Epithelial cell of proximal tubule (primary cell): ENCODE results near the gene RBM20. TPM values are rescaled to one million over a fixed set of nuclear protein-coding genes. Genes with fewer than 3 reads are reported as not detected.

ENCODE experiments used
- DNase-seq: peaks from one replicate; pipeline ENCODE4 v3.0.0-alpha.2; 2011; ENCODE audit warnings: low read depth
- H3K4me3 ChIP-seq: 2 replicates; pipeline ENCODE4 v1.5.1; 2011; ENCODE audit warnings: low read depth, mild to moderate bottlenecking, low read length
- CTCF ChIP-seq: conservative IDR thresholded peaks from 2 replicates; pipeline ENCODE4 v1.5.1; 2012; ENCODE audit warnings: low read depth, mild to moderate bottlenecking, low read length
- total RNA-seq: library from RNA; depleted of rRNA; stranded (reverse); fragments of >200 nt; gene quantifications from 2 replicates; pipeline ENCODE4 v1.2.3, GENCODE V29; 2015

Gene RBM20
- total RNA-seq, 1 donor from 2014 or later, result 0.46 TPM

DNA sequence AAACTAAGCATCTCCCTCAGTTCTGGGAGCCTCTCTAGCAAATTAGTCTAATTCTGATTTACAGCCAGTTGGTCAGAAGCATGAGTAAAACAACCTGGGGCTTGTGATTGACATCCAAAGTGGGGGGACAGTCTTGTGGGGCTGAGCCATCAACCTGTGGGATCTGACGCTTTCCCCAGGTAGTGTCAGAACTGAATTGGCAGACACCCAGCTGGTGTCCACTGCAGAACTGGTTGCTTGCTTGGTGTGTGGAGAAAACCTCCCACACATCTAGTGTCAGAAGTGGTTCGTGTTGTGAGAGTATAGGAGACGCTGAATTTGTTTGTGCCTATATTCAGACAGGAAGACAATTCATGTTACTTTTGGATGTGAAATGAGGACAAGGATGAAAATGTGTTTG lies 135.4 kb downstream of the RBM20 start:
- no peak for TF ChIP-seq CTCF
- no peak overlapping the region for H3K4me3 ChIP-seq
- no peak for DNase-seq

GRCh38 chr10:110780704-110781103 lies 136.6 kb downstream of the RBM20 start:
- no peak overlapping the region for H3K4me3 ChIP-seq
- DNase-seq, result no peak
- TF ChIP-seq CTCF, result no peak

- no peak for TF ChIP-seq CTCF
- no peak for DNase-seq
- H3K4me3 ChIP-seq, result no peak overlapping the region
These were observed 137.0 kb downstream of the RBM20 start for GRCh38 chr10:110781139-110781538.

DNA sequence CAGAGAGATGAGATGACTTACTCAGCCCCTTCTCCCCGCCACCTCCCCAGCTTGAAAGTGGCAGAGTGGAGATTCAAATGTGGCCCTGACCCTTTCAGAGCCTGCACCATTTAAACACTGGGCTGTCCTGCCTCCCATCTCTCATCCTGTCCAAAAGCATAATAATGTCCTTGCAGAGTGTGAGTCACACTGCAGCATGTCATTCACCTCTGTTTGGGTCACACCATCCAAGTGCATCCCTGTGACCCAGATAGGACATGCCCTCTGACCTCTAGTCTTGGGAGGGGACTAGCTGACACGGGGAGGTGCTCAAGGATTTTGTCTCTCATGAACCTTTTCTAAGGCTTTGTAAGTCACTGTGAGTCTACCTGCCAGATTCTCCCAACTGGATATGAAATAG lies 138.5 kb downstream of the RBM20 start:
- no peak for DNase-seq
- H3K4me3 ChIP-seq, result no peak overlapping the region

DNA sequence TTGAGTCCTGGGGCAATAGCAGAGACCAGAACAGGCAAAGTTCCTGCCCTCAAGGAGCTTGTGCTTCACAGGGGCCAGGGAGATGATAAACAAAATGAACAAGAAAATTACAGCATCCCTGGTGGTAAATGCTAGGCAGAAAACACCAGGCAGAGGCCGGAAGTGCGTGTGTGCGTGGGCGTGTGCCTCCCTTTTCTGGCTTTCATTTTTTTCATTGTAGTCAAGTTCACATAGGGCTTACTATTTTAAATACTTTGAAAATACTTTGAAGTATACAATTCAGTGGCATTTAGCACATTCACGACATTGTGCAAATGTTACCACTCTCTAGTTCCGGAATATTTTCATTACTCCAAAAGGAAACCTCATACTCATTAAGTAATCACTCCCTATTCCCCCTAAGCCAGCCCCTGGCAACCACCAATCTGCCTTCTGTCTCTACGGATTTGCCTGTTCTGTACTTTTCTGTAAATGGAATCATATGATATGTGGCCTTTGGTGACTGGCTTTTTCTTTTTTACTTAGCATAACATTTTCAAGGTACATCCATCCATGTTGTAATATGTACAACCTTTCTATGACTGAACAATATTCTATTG lies 139.5 kb downstream of the RBM20 start:
- DNase-seq, result no peak
- no peak overlapping the region for H3K4me3 ChIP-seq
- TF ChIP-seq CTCF, result no peak

More for the DNA sequence above, 138.5 kb downstream of the RBM20 start:
- no peak for TF ChIP-seq CTCF

DNA sequence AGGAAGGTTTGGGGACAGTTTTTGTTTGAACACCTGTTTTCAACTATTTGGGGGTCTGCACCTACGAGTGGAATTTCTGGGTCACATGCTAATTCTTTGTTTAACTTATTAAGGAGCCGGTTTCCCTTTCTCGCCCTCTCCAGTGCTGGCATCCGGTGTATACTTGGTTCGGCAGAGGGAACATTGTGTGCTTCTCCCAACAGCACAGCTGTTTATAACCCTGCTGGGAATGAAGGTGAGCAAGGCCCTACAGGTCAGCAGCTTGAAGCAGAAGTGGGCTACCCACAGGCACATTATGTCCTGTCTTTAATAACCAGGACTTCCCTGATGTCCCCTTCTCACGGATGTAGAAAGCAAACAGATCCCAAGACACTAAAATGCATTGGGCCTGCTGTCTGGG lies 140.1 kb downstream of the RBM20 start:
- no peak overlapping the region for H3K4me3 ChIP-seq
- DNase-seq, result no peak
- no peak for TF ChIP-seq CTCF

GRCh38 chr10:110786172-110786571 lies 142.0 kb downstream of the RBM20 start:
- TF ChIP-seq CTCF, result no peak
- H3K4me3 ChIP-seq, result no peak overlapping the region
- no peak for DNase-seq
